AG09319 (cell line): ENCODE results near the gene ECM2.

ENCODE experiments used
- DNase-seq: peaks from one replicate; pipeline ENCODE4 v3.0.0-alpha.2; 2010; ENCODE audit warnings: low read depth; ENCODE audit errors: extremely low read depth
- CTCF ChIP-seq: IDR thresholded peaks from 2 replicates; pipeline ENCODE4 v1.5.1; 2011; ENCODE audit warnings: low read depth, mild to moderate bottlenecking, inconsistent platforms, low read length, moderate library complexity

Gene ECM2

DNA sequence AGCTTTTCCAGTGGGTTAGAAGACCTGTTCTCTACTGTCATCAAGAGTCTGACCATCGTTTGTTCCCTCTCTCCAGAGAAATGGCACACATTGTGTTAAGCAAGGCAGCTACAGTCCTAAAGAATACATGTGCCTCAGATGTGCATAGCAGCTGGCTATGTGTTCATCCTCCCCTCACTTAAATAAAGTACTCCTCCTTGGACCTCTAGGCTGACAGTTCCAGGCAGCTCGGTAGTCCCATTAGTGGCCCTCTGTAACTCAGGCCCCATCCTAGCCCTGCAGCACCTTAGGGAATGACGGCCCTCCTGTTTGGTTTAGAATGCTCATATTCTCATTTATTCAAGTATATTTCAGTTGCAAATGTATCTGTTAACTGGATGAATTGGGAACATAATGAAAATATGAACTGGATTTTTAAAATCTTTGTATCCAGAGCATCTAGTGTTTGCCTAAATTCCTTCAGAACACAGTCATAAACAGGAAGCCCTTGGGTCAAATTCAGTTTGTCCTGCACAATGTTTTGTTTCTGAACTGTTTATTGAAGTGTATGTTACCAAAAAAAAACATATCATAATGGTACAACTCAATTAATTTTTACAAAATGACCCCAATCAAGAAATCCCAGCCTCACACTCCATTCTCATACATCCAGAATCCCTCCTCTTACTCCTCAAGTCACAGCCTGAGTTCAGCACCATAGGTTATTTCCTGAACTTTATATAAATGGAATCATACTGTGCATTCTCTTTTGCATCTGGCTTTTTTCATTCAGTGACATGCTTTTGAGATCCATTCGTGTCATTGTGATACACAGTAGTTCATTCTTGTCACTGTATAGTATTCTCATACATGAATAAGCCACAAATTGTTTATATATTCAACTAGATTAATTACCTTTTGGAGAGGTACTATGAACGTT, 51.9 kb downstream of the ECM2 start:
- no peak for DNase-seq
- no peak for TF ChIP-seq CTCF

- DNase-seq: no peak
- no peak for TF ChIP-seq CTCF
Measured at GRCh38 chr9:92482805-92483204, 53.0 kb downstream of the ECM2 start.

DNA sequence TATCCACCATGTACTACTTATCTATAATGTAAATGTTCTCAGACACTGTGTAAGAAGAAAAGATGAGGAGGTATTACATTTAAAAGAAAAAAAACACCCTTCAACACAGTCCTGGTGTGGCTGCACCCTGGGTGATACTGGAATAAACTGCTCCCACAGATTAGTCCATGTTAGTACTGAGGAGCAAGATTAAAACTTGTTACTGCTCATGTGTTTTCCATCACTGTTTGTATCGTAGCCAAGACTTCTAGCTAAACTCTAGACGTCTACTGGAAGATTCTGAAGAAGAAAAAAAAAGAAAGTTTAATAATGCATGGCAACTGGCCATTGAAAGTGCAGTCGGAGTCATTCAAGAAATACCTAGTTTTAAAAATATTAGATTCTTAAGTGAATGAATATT, 53.5 kb downstream of the ECM2 start, which contains the start of gene ASPN:
Gene ASPN, minus strand, starts transcription at position 178 of the 400 bp plus-strand sequence.
- peak; percentile 72 for DNase-seq
- TF ChIP-seq CTCF: no peak

GRCh38 chr9:92480986-92481633, 54.7 kb downstream of the ECM2 start:
- DNase-seq: no peak
- TF ChIP-seq CTCF: no peak

DNA sequence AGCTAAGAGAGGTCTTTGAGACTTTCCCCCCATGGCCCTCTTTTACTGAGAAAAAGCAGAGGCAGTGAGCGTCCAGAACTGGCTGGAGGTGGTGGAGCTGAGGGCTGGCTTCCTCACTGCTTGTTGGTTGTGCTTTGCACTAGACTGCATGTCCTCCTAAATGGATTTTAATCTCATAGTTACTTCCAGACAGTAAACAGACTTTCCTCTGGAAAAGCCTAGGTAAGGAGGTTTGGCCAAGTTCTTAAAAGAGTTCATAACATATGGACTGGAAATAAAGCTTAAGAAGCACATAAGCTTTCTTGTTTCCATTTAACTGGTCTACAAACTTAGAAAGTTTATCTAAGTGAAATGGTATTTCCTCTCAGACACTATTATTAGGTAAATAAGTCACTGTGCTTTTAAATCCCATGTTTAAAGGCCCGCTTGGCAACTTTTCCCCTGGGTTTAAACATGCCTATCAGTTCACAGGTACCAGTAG, 55.5 kb downstream of the ECM2 start:
- TF ChIP-seq CTCF: no peak
- no peak for DNase-seq

GRCh38 chr9:92479346-92479745, 56.4 kb downstream of the ECM2 start:
- no peak for TF ChIP-seq CTCF
- no peak for DNase-seq

GRCh38 chr9:92478783-92479182, 57.0 kb downstream of the ECM2 start:
- no peak for DNase-seq
- no peak for TF ChIP-seq CTCF
